Non-pigmented ciliary epithelial cell (primary cell): ENCODE data around the gene CDH11.

Experiments
- DNase-seq: peaks from one replicate; pipeline ENCODE4 v3.0.0-alpha.2; 2010; ENCODE audit warnings: low read depth

The CDH11 gene

GRCh38 chr16:64977206-64977920 is 144.5 kb downstream of the CDH11 start:
- no peak for DNase-seq

- no peak for DNase-seq
Observed at GRCh38 chr16:64975821-64976220, 146.0 kb downstream of the CDH11 start.

- no peak for DNase-seq
Observed at GRCh38 chr16:64974381-64974780, 147.5 kb downstream of the CDH11 start.

- DNase-seq, result no peak
Observed at GRCh38 chr16:64973171-64973570, 148.7 kb downstream of the CDH11 start.

- DNase-seq, result no peak
Observed at GRCh38 chr16:64971171-64971570, 150.7 kb downstream of the CDH11 start.

- DNase-seq, result no peak
Observed at GRCh38 chr16:64969221-64969620, 152.6 kb downstream of the CDH11 start.

GRCh38 chr16:64968539-64968938 is 153.3 kb downstream of the CDH11 start:
- no peak for DNase-seq

- peak; percentile 63 for DNase-seq
Observed at GRCh38 chr16:64964126-64964540, 157.7 kb downstream of the CDH11 start.

- no peak for DNase-seq
Observed at GRCh38 chr16:64962786-64963185, 159.1 kb downstream of the CDH11 start.

GRCh38 chr16:64957246-64957645 is 164.6 kb downstream of the CDH11 start:
- DNase-seq, result no peak

- peak; percentile 70 for DNase-seq
Observed at GRCh38 chr16:64952177-64952576, 169.7 kb downstream of the CDH11 start.

- no peak for DNase-seq
Observed at GRCh38 chr16:64951193-64951592, 170.7 kb downstream of the CDH11 start.

GRCh38 chr16:64950731-64951130 is 171.1 kb downstream of the CDH11 start:
- DNase-seq, result no peak

- DNase-seq, result no peak
Observed at GRCh38 chr16:64950262-64950661, 171.6 kb downstream of the CDH11 start.

- DNase-seq, result no peak
Observed at GRCh38 chr16:64948056-64948455, 173.8 kb downstream of the CDH11 start.

- no peak for DNase-seq
Observed at GRCh38 chr16:64947651-64948050, 174.2 kb downstream of the CDH11 start.

- DNase-seq, result no peak
Observed at GRCh38 chr16:64933885-64934284, 188.0 kb downstream of the CDH11 start.

- no peak for DNase-seq
Observed at GRCh38 chr16:64926476-64926875, 195.4 kb downstream of the CDH11 start.

GRCh38 chr16:64925166-64925565 is 196.7 kb downstream of the CDH11 start:
- no peak for DNase-seq

GRCh38 chr16:64924086-64924485 is 197.8 kb downstream of the CDH11 start:
- no peak for DNase-seq

GRCh38 chr16:64919929-64920607 is 201.8 kb downstream of the CDH11 start:
- DNase-seq, result no peak

GRCh38 chr16:64919141-64919540 is 202.7 kb downstream of the CDH11 start:
- no peak for DNase-seq

- DNase-seq, result no peak
Observed at GRCh38 chr16:64916051-64916450, 205.8 kb downstream of the CDH11 start.

GRCh38 chr16:64910356-64910755 is 211.5 kb downstream of the CDH11 start:
- peak; percentile 31 for DNase-seq
